HFFc6 (cell line): ENCODE measurements around the gene CACNA1C. TPM values are rescaled to one million over a fixed set of nuclear protein-coding genes. Genes with fewer than 3 reads are reported as not detected.

ENCODE experiments used
- DNase-seq: peaks from one replicate; pipeline ENCODE4 v3.0.0-alpha.2; 2018
- H3K27ac Mint-ChIP-seq: 2 replicates; pipeline ENCODE4 v1.8.0; 2020; ENCODE audit warnings: mild to moderate bottlenecking, mixed read lengths
- H3K27me3 Mint-ChIP-seq: 2 replicates; pipeline ENCODE4 v1.8.0; 2021; ENCODE audit warnings: mild to moderate bottlenecking, moderate library complexity, mixed read lengths; ENCODE audit not compliant: insufficient read depth
- H3K36me3 Mint-ChIP-seq: 2 replicates; pipeline ENCODE4 v1.8.0; 2021; ENCODE audit warnings: low read depth, mixed read lengths
- H3K4me1 Mint-ChIP-seq: 2 replicates; pipeline ENCODE4 v1.8.0; 2020; ENCODE audit warnings: low read depth, mixed read lengths
- H3K4me3 Mint-ChIP-seq: 2 replicates; pipeline ENCODE4 v1.8.0; 2020; ENCODE audit warnings: mild to moderate bottlenecking, moderate library complexity, mixed read lengths
- H3K9me3 Mint-ChIP-seq: 2 replicates; pipeline ENCODE4 v1.8.0; 2020; ENCODE audit warnings: mild to moderate bottlenecking, mixed read lengths
- CTCF ChIP-seq: fragments of 200-600 bp; sonication (generic); IDR thresholded peaks from 2 replicates; pipeline ENCODE4 v1.5.0; 2021; ENCODE audit warnings: antibody characterized with exemption, mild to moderate bottlenecking
- total RNA-seq, 6 experiments: library from RNA; stranded (reverse); fragmentation: NEBNext Ultra II Directional; extraction: Animal tissue kit (Norgen Biotek cat#: 25700); gene quantifications; 2 replicates in 1 of 6; 3 replicates in 5 of 6; pipeline ENCODE4 v1.2.3, GENCODE V29; 2021

The CACNA1C gene
- total RNA-seq, 6 experiments from 2014 or later: 6.7 to 11.5 (median 10.6) TPM

- no peak for DNase-seq
- Mint-ChIP-seq H3K4me1 (peaks cover 23% of the 10 kb centered on the region), H3K4me3 (no peak overlapping the region), H3K27ac (no peak overlapping the region), H3K9me3 (no peaks in the 10 kb centered on the region), H3K27me3 (peaks cover 5% of the 10 kb centered on the region), H3K36me3 (no peaks in the 10 kb centered on the region)
- no peak for TF ChIP-seq CTCF
These were observed 301.6 kb downstream of the CACNA1C start for GRCh38 chr12:2354151-2354991.

DNA sequence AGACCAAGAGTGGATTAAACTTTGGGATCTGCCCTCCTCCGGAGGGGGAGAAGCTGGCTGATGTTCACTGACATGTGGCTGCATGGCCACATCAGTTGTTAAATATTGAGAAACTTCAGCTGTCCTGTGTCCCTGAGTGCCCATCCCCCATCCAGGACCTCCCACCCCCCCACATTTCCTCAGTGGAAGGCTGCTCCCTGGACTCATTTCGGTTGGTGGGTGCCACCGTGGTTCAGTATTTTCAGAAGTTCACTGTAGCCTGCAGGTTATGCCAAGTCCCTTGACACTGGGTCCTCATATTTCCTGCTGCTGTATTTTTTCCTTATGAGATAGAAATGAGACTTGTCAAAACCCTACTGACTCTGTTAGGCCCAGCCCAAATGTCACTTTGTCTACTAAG, 302.4 kb downstream of the CACNA1C start:
- Mint-ChIP-seq H3K36me3 (no peaks in the 10 kb centered on the region), H3K4me1 (peaks cover 25% of the 10 kb centered on the region), H3K9me3 (no peaks in the 10 kb centered on the region), H3K27me3 (peaks cover 5% of the 10 kb centered on the region), H3K27ac (no peak overlapping the region), H3K4me3 (no peak overlapping the region)
- no peak for DNase-seq
- TF ChIP-seq CTCF: no peak

GRCh38 chr12:2355604-2356003, 302.8 kb downstream of the CACNA1C start:
- Mint-ChIP-seq H3K36me3 (no peaks in the 10 kb centered on the region), H3K9me3 (no peaks in the 10 kb centered on the region), H3K27ac (no peak overlapping the region), H3K4me3 (no peak overlapping the region), H3K4me1 (peaks cover 25% of the 10 kb centered on the region), H3K27me3 (peaks cover 5% of the 10 kb centered on the region)
- no peak for DNase-seq
- no peak for TF ChIP-seq CTCF

GRCh38 chr12:2356601-2357125, 303.9 kb downstream of the CACNA1C start:
- DNase-seq: no peak
- no peak for TF ChIP-seq CTCF
- H3K36me3 Mint-ChIP-seq: no peaks in the 10 kb centered on the region
- H3K27me3 Mint-ChIP-seq: peaks cover 5% of the 10 kb centered on the region
- H3K9me3 Mint-ChIP-seq: no peaks in the 10 kb centered on the region
- no peak overlapping the region for H3K27ac Mint-ChIP-seq
- H3K4me1 Mint-ChIP-seq: peaks cover 25% of the 10 kb centered on the region
- H3K4me3 Mint-ChIP-seq: no peak overlapping the region

- TF ChIP-seq CTCF: no peak
- Mint-ChIP-seq H3K27ac (peak overlapping the region; percentile 44), H3K4me3 (no peak overlapping the region), H3K36me3 (no peaks in the 10 kb centered on the region), H3K4me1 (peaks cover 25% of the 10 kb centered on the region), H3K27me3 (no peaks in the 10 kb centered on the region; the same call in none of the 2 replicates), H3K9me3 (no peaks in the 10 kb centered on the region)
- DNase-seq: no peak
These were observed 306.3 kb downstream of the CACNA1C start for GRCh38 chr12:2358986-2359658.
